Measurements from ENCODE around the gene HECTD4. TPM values are rescaled to one million over a fixed set of nuclear protein-coding genes. Genes with fewer than 3 reads are reported as not detected.

Gene HECTD4
- total and polyA plus RNA-seq, 2 experiments from 2014 or later: 25.7 to 36.9 TPM

DNA sequence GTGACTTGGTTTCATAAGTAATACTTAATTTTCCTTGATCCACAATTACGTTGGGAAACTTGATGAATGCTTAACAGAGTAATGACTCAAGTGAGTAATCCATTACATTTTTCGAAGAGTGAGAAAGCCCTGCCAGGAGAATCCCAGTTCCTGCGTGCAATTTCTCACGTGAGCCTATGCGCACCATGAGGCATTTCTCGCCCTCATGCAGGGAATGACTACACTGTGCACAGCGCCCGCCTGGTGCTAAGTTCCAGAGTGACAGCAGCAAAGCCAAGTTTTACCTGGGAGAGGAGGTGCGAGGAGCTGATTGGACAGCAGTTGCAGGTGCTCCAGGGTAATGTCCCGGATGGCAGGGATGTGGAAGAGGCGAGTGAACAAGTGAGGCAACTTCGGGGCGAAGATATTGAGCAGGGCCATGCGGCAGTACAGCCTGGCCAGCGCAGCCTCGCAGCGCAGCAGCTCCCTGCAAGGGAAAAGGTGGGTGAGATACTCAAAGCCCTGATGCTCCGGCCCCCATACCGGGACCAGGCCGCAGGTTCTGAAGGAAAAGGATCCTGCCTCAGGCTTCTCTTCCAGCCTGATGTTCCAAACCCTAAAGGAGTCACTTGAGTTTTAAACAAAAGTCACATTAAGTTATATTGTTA, 187.5 kb downstream of the HECTD4 start:
- no peak for DNase-seq (ENCODE audit: low spot score)
- Histone ChIP-seq H2AFZ (no peak overlapping the region), H3K27me3 (ENCODE audit: insufficient read depth) (no peaks in the 10 kb centered on the region), H3K4me2 (no peak overlapping the region), H3K4me1 (ENCODE audit: insufficient read depth) (no peaks in the 10 kb centered on the region), H3K36me3 (ENCODE audit: insufficient read depth) (peaks cover 7% of the 10 kb centered on the region; the same call in 1 of the 2 replicates), H3K4me3 (no peak overlapping the region), H4K20me1 (replicated peaks; ENCODE audit: insufficient read depth) (0 out of 2 replicates have a peak, but pooled peaks cover 4% of the 10 kb centered on the region), H3K9me2 (ENCODE audit: insufficient read depth) (no peaks in the 10 kb centered on the region), H3K79me2 (replicated peaks; ENCODE audit: insufficient read depth) (no peaks in the 10 kb centered on the region), H3K27ac (ENCODE audit: low read depth) (no peak overlapping the region), H3F3A (replicated peaks; ENCODE audit: low read depth) (no peaks in the 10 kb centered on the region)
- no peak for ATAC-seq
- Mint-ChIP-seq H3K27me3 (ENCODE audit: insufficient read depth, low read depth, poor library complexity) (peaks cover 5% of the 10 kb centered on the region), H3K36me3 (ENCODE audit: low read depth) (peaks cover 34% of the 10 kb centered on the region), H3K4me3 (no peak overlapping the region), H3K27ac (no peak overlapping the region), H3K4me1 (peaks cover 8% of the 10 kb centered on the region), H3K9me3 (no peaks in the 10 kb centered on the region)
- TF ChIP-seq, protein P1, sequence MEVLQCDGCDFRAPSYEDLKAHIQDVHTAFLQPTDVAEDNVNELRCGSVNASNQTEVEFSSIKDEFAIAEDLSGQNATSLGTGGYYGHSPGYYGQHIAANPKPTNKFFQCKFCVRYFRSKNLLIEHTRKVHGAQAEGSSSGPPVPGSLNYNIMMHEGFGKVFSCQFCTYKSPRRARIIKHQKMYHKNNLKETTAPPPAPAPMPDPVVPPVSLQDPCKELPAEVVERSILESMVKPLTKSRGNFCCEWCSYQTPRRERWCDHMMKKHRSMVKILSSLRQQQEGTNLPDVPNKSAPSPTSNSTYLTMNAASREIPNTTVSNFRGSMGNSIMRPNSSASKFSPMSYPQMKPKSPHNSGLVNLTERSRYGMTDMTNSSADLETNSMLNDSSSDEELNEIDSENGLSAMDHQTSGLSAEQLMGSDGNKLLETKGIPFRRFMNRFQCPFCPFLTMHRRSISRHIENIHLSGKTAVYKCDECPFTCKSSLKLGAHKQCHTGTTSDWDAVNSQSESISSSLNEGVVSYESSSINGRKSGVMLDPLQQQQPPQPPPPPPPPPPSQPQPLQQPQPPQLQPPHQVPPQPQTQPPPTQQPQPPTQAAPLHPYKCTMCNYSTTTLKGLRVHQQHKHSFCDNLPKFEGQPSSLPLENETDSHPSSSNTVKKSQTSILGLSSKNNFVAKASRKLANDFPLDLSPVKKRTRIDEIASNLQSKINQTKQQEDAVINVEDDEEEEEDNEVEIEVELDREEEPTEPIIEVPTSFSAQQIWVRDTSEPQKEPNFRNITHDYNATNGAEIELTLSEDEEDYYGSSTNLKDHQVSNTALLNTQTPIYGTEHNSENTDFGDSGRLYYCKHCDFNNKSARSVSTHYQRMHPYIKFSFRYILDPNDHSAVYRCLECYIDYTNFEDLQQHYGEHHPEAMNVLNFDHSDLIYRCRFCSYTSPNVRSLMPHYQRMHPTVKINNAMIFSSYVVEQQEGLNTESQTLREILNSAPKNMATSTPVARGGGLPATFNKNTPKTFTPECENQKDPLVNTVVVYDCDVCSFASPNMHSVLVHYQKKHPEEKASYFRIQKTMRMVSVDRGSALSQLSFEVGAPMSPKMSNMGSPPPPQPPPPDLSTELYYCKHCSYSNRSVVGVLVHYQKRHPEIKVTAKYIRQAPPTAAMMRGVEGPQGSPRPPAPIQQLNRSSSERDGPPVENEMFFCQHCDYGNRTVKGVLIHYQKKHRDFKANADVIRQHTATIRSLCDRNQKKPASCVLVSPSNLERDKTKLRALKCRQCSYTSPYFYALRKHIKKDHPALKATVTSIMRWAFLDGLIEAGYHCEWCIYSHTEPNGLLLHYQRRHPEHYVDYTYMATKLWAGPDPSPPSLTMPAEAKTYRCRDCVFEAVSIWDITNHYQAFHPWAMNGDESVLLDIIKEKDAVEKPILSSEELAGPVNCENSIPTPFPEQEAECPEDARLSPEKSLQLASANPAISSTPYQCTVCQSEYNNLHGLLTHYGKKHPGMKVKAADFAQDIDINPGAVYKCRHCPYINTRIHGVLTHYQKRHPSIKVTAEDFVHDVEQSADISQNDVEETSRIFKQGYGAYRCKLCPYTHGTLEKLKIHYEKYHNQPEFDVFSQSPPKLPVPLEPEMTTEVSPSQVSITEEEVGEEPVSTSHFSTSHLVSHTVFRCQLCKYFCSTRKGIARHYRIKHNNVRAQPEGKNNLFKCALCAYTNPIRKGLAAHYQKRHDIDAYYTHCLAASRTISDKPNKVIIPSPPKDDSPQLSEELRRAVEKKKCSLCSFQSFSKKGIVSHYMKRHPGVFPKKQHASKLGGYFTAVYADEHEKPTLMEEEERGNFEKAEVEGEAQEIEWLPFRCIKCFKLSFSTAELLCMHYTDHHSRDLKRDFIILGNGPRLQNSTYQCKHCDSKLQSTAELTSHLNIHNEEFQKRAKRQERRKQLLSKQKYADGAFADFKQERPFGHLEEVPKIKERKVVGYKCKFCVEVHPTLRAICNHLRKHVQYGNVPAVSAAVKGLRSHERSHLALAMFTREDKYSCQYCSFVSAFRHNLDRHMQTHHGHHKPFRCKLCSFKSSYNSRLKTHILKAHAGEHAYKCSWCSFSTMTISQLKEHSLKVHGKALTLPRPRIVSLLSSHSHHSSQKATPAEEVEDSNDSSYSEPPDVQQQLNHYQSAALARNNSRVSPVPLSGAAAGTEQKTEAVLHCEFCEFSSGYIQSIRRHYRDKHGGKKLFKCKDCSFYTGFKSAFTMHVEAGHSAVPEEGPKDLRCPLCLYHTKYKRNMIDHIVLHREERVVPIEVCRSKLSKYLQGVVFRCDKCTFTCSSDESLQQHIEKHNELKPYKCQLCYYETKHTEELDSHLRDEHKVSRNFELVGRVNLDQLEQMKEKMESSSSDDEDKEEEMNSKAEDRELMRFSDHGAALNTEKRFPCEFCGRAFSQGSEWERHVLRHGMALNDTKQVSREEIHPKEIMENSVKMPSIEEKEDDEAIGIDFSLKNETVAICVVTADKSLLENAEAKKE (CRISPR knock-in tag; IDR thresholded peaks at IDR 0.05): no peak
- no peak for TF ChIP-seq EZH2 (IDR thresholded peaks at IDR 0.05; ENCODE audit: low read depth, unreplicated experiment)
- TF ChIP-seq, protein P2, sequence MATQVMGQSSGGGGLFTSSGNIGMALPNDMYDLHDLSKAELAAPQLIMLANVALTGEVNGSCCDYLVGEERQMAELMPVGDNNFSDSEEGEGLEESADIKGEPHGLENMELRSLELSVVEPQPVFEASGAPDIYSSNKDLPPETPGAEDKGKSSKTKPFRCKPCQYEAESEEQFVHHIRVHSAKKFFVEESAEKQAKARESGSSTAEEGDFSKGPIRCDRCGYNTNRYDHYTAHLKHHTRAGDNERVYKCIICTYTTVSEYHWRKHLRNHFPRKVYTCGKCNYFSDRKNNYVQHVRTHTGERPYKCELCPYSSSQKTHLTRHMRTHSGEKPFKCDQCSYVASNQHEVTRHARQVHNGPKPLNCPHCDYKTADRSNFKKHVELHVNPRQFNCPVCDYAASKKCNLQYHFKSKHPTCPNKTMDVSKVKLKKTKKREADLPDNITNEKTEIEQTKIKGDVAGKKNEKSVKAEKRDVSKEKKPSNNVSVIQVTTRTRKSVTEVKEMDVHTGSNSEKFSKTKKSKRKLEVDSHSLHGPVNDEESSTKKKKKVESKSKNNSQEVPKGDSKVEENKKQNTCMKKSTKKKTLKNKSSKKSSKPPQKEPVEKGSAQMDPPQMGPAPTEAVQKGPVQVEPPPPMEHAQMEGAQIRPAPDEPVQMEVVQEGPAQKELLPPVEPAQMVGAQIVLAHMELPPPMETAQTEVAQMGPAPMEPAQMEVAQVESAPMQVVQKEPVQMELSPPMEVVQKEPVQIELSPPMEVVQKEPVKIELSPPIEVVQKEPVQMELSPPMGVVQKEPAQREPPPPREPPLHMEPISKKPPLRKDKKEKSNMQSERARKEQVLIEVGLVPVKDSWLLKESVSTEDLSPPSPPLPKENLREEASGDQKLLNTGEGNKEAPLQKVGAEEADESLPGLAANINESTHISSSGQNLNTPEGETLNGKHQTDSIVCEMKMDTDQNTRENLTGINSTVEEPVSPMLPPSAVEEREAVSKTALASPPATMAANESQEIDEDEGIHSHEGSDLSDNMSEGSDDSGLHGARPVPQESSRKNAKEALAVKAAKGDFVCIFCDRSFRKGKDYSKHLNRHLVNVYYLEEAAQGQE (IDR thresholded peaks at IDR 0.05; ENCODE audit: unreplicated experiment): no peak
- TF ChIP-seq, protein P3, sequence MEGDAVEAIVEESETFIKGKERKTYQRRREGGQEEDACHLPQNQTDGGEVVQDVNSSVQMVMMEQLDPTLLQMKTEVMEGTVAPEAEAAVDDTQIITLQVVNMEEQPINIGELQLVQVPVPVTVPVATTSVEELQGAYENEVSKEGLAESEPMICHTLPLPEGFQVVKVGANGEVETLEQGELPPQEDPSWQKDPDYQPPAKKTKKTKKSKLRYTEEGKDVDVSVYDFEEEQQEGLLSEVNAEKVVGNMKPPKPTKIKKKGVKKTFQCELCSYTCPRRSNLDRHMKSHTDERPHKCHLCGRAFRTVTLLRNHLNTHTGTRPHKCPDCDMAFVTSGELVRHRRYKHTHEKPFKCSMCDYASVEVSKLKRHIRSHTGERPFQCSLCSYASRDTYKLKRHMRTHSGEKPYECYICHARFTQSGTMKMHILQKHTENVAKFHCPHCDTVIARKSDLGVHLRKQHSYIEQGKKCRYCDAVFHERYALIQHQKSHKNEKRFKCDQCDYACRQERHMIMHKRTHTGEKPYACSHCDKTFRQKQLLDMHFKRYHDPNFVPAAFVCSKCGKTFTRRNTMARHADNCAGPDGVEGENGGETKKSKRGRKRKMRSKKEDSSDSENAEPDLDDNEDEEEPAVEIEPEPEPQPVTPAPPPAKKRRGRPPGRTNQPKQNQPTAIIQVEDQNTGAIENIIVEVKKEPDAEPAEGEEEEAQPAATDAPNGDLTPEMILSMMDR (conservative IDR thresholded peaks at IDR 0.05; ENCODE audit: low read depth in 2 of 2): no peak
- no peak for TF ChIP-seq EZH2phosphoT487 (IDR thresholded peaks at IDR 0.05; ENCODE audit: unreplicated experiment)
- no peak for TF ChIP-seq CREB1 (CRISPR knock-in tag; IDR thresholded peaks at IDR 0.05; ENCODE audit: low read depth)
- TF ChIP-seq JUNB (IDR thresholded peaks at IDR 0.05; ENCODE audit: unreplicated experiment): no peak

Data from GM23338 (cell line).